B cell (primary cell): ENCODE data around the gene ELP2. TPM values are rescaled to one million over a fixed set of nuclear protein-coding genes. Genes with fewer than 3 reads are reported as not detected.

ENCODE experiments used
- ATAC-seq: fragments of 200-7000 bp; cut with Tn5 transposase; one replicate; pipeline ENCODE4 v1.10.0; 2021; ENCODE audit warnings: low read depth, mild to moderate bottlenecking, moderate number of reproducible peaks, moderate library complexity
- CTCF ChIA-PET: fragments of 350-600 bp; sonication (Branson Sonifier 250); formaldehyde crosslinking; loops from one replicate; lab custom pipeline; 2021; ENCODE audit warnings: antibody characterized with exemption, inconsistent platforms; lab: Charles Lee
- POLR2A ChIA-PET: fragments of 350-600 bp; sonication (Branson Sonifier 250); formaldehyde crosslinking; loops from one replicate; lab custom pipeline; 2021; ENCODE audit warnings: antibody characterized with exemption; lab: Charles Lee
- DNase-seq: peaks from one replicate; pipeline ENCODE4 v3.0.0; 2013
- H2AFZ ChIP-seq: 2 replicates; pipeline ENCODE4 v1.6.1; 2012; ENCODE audit warnings: mild to moderate bottlenecking, low read depth, low read length; ENCODE audit not compliant: insufficient read depth, poor library complexity, severe bottlenecking
- H3K27ac ChIP-seq, 2 donors: 1 replicate in 1 of 2; 2 replicates in 1 of 2; pipeline ENCODE4 v1.5.1; 2012 to 2013; ENCODE audit warnings: low read length in 2 of 2, mild to moderate bottlenecking in 2 of 2, moderate library complexity in 1 of 2
- H3K27me3 ChIP-seq, 4 experiments: fragments of 200-600 bp in 1 of 4; sonication (generic) in 1 of 4; replicated peaks in 1 of 4; 1 replicate in 2 of 4; 2 replicates in 2 of 4; pipeline versions ENCODE4 v1.6.1 to v1.7.0; 2013 to 2016; ENCODE audit warnings: low read length in 3 of 4, mild to moderate bottlenecking in 2 of 4, mixed read lengths in 1 of 4, moderate library complexity in 1 of 4; ENCODE audit not compliant: insufficient read depth in 4 of 4, control insufficient read depth in 3 of 4; ENCODE audit errors: control extremely low read depth in 1 of 4
- H3K36me3 ChIP-seq, 2 experiments: replicated peaks in 1 of 2; 1 replicate in 1 of 2; 2 replicates in 1 of 2; pipeline versions ENCODE4 v1.6.1 to v1.7.1; 2013; ENCODE audit warnings: low read length in 1 of 2; ENCODE audit not compliant: insufficient read depth in 2 of 2, control insufficient read depth in 1 of 2; ENCODE audit errors: control extremely low read depth in 1 of 2, extremely low read depth in 1 of 2
- H3K4me1 ChIP-seq, 2 donors: fragments of 200-600 bp in 1 of 2; sonication (generic) in 1 of 2; 1 replicate in 1 of 2; 2 replicates in 1 of 2; pipeline versions ENCODE4 v1.5.1 to v1.6.1; 2013 to 2017; ENCODE audit warnings: low read length in 2 of 2; ENCODE audit not compliant: control insufficient read depth in 2 of 2, insufficient read depth in 2 of 2
- H3K4me2 ChIP-seq: replicated peaks from 2 replicates; pipeline ENCODE3; 2012; ENCODE audit warnings: mild to moderate bottlenecking, low read depth, low read length; ENCODE audit not compliant: poor library complexity, severe bottlenecking
- H3K4me3 ChIP-seq, 5 experiments: fragments of 200-600 bp in 1 of 5; sonication (generic) in 1 of 5; 1 replicate in 3 of 5; 2 replicates in 2 of 5; pipeline versions ENCODE4 v1.5.1 to v1.7.0; 2011 to 2016; ENCODE audit warnings: low read length in 4 of 5, mild to moderate bottlenecking in 4 of 5, low read depth in 2 of 5, control low read depth in 1 of 5, moderate library complexity in 1 of 5; ENCODE audit not compliant: insufficient read depth in 1 of 5; ENCODE audit errors: control extremely low read depth in 1 of 5, extremely low read depth in 1 of 5
- H3K79me2 ChIP-seq: fragments of 200-600 bp; sonication (generic); one replicate; pipeline ENCODE4 v1.6.0; 2016; ENCODE audit warnings: low read length; ENCODE audit not compliant: control insufficient read depth, insufficient read depth
- H3K9ac ChIP-seq: fragments of 200-600 bp; sonication (generic); 2 replicates; pipeline ENCODE4 v1.6.1; 2017; ENCODE audit warnings: mild to moderate bottlenecking, low read length, moderate library complexity
- H3K9me3 ChIP-seq, 3 donors: one replicate each; pipeline versions ENCODE4 v1.6.1 to v1.7.1; 2013; ENCODE audit warnings: low read length in 2 of 3; ENCODE audit not compliant: control insufficient read depth in 2 of 3, insufficient read depth in 1 of 3; ENCODE audit errors: control extremely low read depth in 1 of 3
- H4K20me1 ChIP-seq: 2 replicates; pipeline ENCODE4 v1.6.0; 2012; ENCODE audit warnings: mild to moderate bottlenecking, low read length; ENCODE audit not compliant: insufficient read depth, control insufficient read depth, poor library complexity, severe bottlenecking
- H3K27ac Mint-ChIP-seq: one replicate; pipeline ENCODE4 v1.8.0; 2021; ENCODE audit warnings: mixed read lengths
- H3K27me3 Mint-ChIP-seq: one replicate; pipeline ENCODE4 v1.8.0; 2021; ENCODE audit warnings: mixed read lengths
- H3K4me1 Mint-ChIP-seq: one replicate; pipeline ENCODE4 v1.8.0; 2021; ENCODE audit warnings: mixed read lengths
- H3K4me3 Mint-ChIP-seq: one replicate; pipeline ENCODE4 v1.8.0; 2021; ENCODE audit warnings: mixed read lengths
- H3K9me3 Mint-ChIP-seq: one replicate; pipeline ENCODE4 v1.8.0; 2022; ENCODE audit warnings: mixed read lengths; ENCODE audit not compliant: insufficient read depth
- CTCF ChIP-seq: fragments of 200-600 bp; IDR thresholded peaks from one replicate; pipeline ENCODE4 v1.8.0; 2022; ENCODE audit warnings: antibody characterized with exemption, mild to moderate bottlenecking
- EZH2 ChIP-seq: IDR thresholded peaks from 2 replicates; pipeline ENCODE4 v1.6.1; 2012; ENCODE audit warnings: borderline replicate concordance, low read depth, mild to moderate bottlenecking, moderate library complexity, low read length; ENCODE audit not compliant: insufficient read depth, poor library complexity, severe bottlenecking
- WGBS: methylation state at CpG from one replicate; pipeline ENCODE4 v1.1.5; 2013; ENCODE audit warnings: missing lambda C conversion rate; ENCODE audit not compliant: insufficient coverage; 5-methylcytosine and 5-hydroxymethylcytosine counted together
- intact Hi-C: fragments of 100-400 bp; cut with micrococcal nuclease; formaldehyde crosslinking; loops from one replicate; pipeline ENCODE4 v1.10.0; 2022
- polyA plus RNA-seq: library from polyadenylated mRNA; depleted of rRNA; stranded (reverse); fragments of >200 nt; gene quantifications from 2 replicates; pipeline ENCODE4 v1.2.3, GENCODE V29; 2012
- total RNA-seq, 2 donors: library from RNA; stranded (reverse); fragments of 120-200 nt in 1 of 2; gene quantifications; 1 replicate in 1 of 2; 2 replicates in 1 of 2; pipeline versions ENCODE4 v1.2.3 to v1.2.4, GENCODE V29; 2013 to 2022

ELP2 gene
- total and polyA plus RNA-seq, 2 donors (not counting 1 experiment from before 2014, with no cell fraction given), result 45.7 to 137 TPM

GRCh38 chr18:36108601-36109000 lies 21.1 kb upstream of the ELP2 start:
- H3K9ac ChIP-seq, result no peak overlapping the region
- intact Hi-C loops, result no loop called here
- no peak overlapping the region for H3K4me3 ChIP-seq
- ATAC-seq (no peak), DNase-seq (no peak)
- H3K27ac ChIP-seq, result no peak overlapping the region
- no peak overlapping the region for H3K4me3 Mint-ChIP-seq
- WGBS, result no CpG with 5 or more reads among the region's 5 CpGs
- H2AFZ ChIP-seq, result no peak overlapping the region
- H3K9me3 ChIP-seq, result no peaks in the 10 kb centered on the region
- H3K4me2 ChIP-seq, result no peak overlapping the region
- H3K4me1 ChIP-seq, result no peaks in the 10 kb centered on the region
- POLR2A ChIA-PET, result no interaction called here
- no peaks in the 10 kb centered on the region for H3K4me1 Mint-ChIP-seq
- no peaks in the 10 kb centered on the region for H3K79me2 ChIP-seq
- H3K9me3 Mint-ChIP-seq, result no peaks in the 10 kb centered on the region
- H3K27me3 Mint-ChIP-seq, result no peaks in the 10 kb centered on the region
- CTCF ChIA-PET, result interaction anchor here (1.5 to 1.8 kb wide), 2 partner anchors 13 kb away, joined by 4 to 9 read pairs; no protein-coding TSS in a partner anchor
- no peaks in the 10 kb centered on the region for H4K20me1 ChIP-seq
- no peak overlapping the region for H3K27ac Mint-ChIP-seq
- H3K27me3 ChIP-seq, result no peaks in the 10 kb centered on the region
- H3K36me3 ChIP-seq, result peaks cover 0 to 27% of the 10 kb centered on the region in 2 experiments
- TF ChIP-seq EZH2 (no peak), CTCF (no peak)

GRCh38 chr18:36109737-36110136 lies 20.0 kb upstream of the ELP2 start:
- Mint-ChIP-seq H3K27me3 (no peaks in the 10 kb centered on the region), H3K9me3 (no peaks in the 10 kb centered on the region), H3K4me3 (no peak overlapping the region), H3K27ac (no peak overlapping the region), H3K4me1 (no peaks in the 10 kb centered on the region)
- peaks cover 0 to 38% of the 10 kb centered on the region in 2 experiments for H3K36me3 ChIP-seq
- POLR2A ChIA-PET, result no interaction called here
- ATAC-seq (no peak), DNase-seq (no peak)
- no peak for TF ChIP-seq CTCF
- no peak for TF ChIP-seq EZH2
- no peak overlapping the region for H3K27ac ChIP-seq
- H4K20me1 ChIP-seq, result no peaks in the 10 kb centered on the region
- CTCF ChIA-PET, result interaction anchor here (1.5 kb wide), 1 partner anchor 14 kb away, joined by 4 read pairs; no protein-coding TSS in a partner anchor
- H2AFZ ChIP-seq, result no peak overlapping the region
- no peak overlapping the region for H3K4me3 ChIP-seq
- H3K9me3 ChIP-seq, result no peaks in the 10 kb centered on the region
- intact Hi-C loops, result no loop called here
- no peaks in the 10 kb centered on the region for H3K79me2 ChIP-seq
- no peaks in the 10 kb centered on the region for H3K27me3 ChIP-seq
- no peak overlapping the region for H3K9ac ChIP-seq
- H3K4me1 ChIP-seq, result no peaks in the 10 kb centered on the region
- WGBS, result no CpG with 5 or more reads among the region's 1 CpG
- no peak overlapping the region for H3K4me2 ChIP-seq
